K562 (cell line): ENCODE results near the gene HOXB4. TPM values are rescaled to one million over a fixed set of nuclear protein-coding genes. Genes with fewer than 3 reads are reported as not detected.

ENCODE experiments used
- ATAC-seq: fragments of 200-7000 bp; cut with Tn5 transposase; 3 replicates; pipeline ENCODE4 v1.9.1; 2020; ENCODE audit warnings: moderate library complexity
- BruUV-seq: library from RNA; stranded (reverse); fragments of 400-500 nt; replicated peaks from 2 replicates; lab custom pipeline; 2021; lab: Mats Ljungman, UMichigan
- CTCF ChIA-PET: fragments of 300-600 bp; formaldehyde crosslinking; extraction: SDS; loops from one replicate; lab custom pipeline; 2021; ENCODE audit warnings: low intra/inter-chr PET ratio; lab: Yijun Ruan, JAX
- POLR2A ChIA-PET: fragments of 300-600, 350-650 bp; sonication (Branson Sonifier 250); formaldehyde crosslinking; extraction: SDS; loops from one replicate; lab custom pipeline; 2021; ENCODE audit warnings: antibody characterized with exemption, inconsistent platforms; lab: Yijun Ruan, JAX
- DNase-seq, 4 experiments: peaks; one replicate each; pipeline versions ENCODE4 v3.0.0 to v3.0.0-alpha.2; 2011 to 2018; ENCODE audit warnings: low spot score in 3 of 4, mixed read lengths in 3 of 4; ENCODE audit errors: extremely low read depth in 1 of 4
- FAIRE-seq: peaks from 2 replicates; lab custom pipeline; 2011; peaks lifted over from hg19 to GRCh38; lab: Jason Lieb, UNC
- H2AFZ ChIP-seq: 2 replicates; pipeline ENCODE4 v1.6.0; 2011; ENCODE audit warnings: low read depth, low read length, control low read depth, inconsistent platforms
- H3K27ac ChIP-seq: fragments of 200-600 bp; 3 replicates; pipeline ENCODE4 v1.8.0; 2011; ENCODE audit warnings: low read depth, mild to moderate bottlenecking, control low read depth, inconsistent platforms, low read length, moderate library complexity, mixed read lengths; ENCODE audit errors: extremely low read depth
- H3K27me3 ChIP-seq, 2 experiments: fragments of 300-600 bp in 1 of 2; 2 replicates in 1 of 2; 3 replicates in 1 of 2; pipeline versions ENCODE4 v1.6.0 to v1.8.0; 2011; ENCODE audit warnings: inconsistent platforms in 2 of 2, low read length in 2 of 2, mild to moderate bottlenecking in 1 of 2, mixed read lengths in 1 of 2, moderate library complexity in 1 of 2; ENCODE audit not compliant: control insufficient read depth in 2 of 2, insufficient read depth in 2 of 2
- H3K36me3 ChIP-seq: fragments of 300-600 bp; 3 replicates; pipeline ENCODE4 v1.8.0; 2011; ENCODE audit warnings: mild to moderate bottlenecking, low read length, inconsistent platforms; ENCODE audit not compliant: control insufficient read depth, insufficient read depth
- H3K4me1 ChIP-seq, 2 experiments: fragments of 200-600 bp in 1 of 2; replicated peaks in 1 of 2; 2 replicates in 1 of 2; 3 replicates in 1 of 2; pipeline versions ENCODE4 v1.5.1 to v1.8.0; 2011; ENCODE audit warnings: inconsistent platforms in 2 of 2, low read length in 2 of 2, mild to moderate bottlenecking in 1 of 2, mixed read lengths in 1 of 2, moderate library complexity in 1 of 2; ENCODE audit not compliant: control insufficient read depth in 2 of 2, insufficient read depth in 2 of 2
- H3K4me2 ChIP-seq: 2 replicates; pipeline ENCODE4 v1.6.1; 2011; ENCODE audit warnings: low read length, control low read depth, inconsistent platforms, mixed read lengths; ENCODE audit not compliant: insufficient read depth
- H3K4me3 ChIP-seq: fragments of 200-600 bp; sonication (generic), shearing (Covaris generic); 2 replicates; pipeline ENCODE4 v1.5.1; 2016; ENCODE audit warnings: control low read depth, inconsistent platforms
- H3K79me2 ChIP-seq: fragments of 200-600 bp; 3 replicates; pipeline ENCODE4 v1.8.0; 2011; ENCODE audit warnings: low read length, inconsistent platforms; ENCODE audit not compliant: control insufficient read depth, insufficient read depth
- H3K9ac ChIP-seq, 2 experiments: 2 replicates each; pipeline versions ENCODE4 v1.6.0 to v1.6.1; 2011; ENCODE audit warnings: low read depth in 2 of 2, low read length in 2 of 2, control low read depth in 1 of 2, inconsistent platforms in 1 of 2, mild to moderate bottlenecking in 1 of 2, mixed read lengths in 1 of 2; ENCODE audit not compliant: insufficient read depth in 1 of 2
- H3K9me1 ChIP-seq: one replicate; pipeline ENCODE4 v1.6.0; 2011; ENCODE audit warnings: inconsistent platforms, mild to moderate bottlenecking, low read length, moderate library complexity; ENCODE audit not compliant: control insufficient read depth, insufficient read depth
- H3K9me3 ChIP-seq: replicated peaks from 2 replicates; pipeline ENCODE4 v1.5.1; 2011; ENCODE audit warnings: low read depth, low read length, inconsistent platforms; ENCODE audit not compliant: control insufficient read depth, insufficient read depth
- H4K20me1 ChIP-seq: replicated peaks from 2 replicates; pipeline ENCODE4 v1.6.1; 2011; ENCODE audit warnings: low read length, inconsistent platforms, mixed read lengths; ENCODE audit not compliant: control insufficient read depth, insufficient read depth
- BRD4 ChIP-seq: fragments of 200-600 bp; sonication (generic); IDR thresholded peaks from 2 replicates; pipeline ENCODE4 v1.6.1; 2017; ENCODE audit warnings: inconsistent platforms
- ELF1 ChIP-seq: fragments of 200-800 bp; sonication (Bioruptor generic); IDR thresholded peaks from 2 replicates; pipeline ENCODE4 v1.6.1; 2016; ENCODE audit warnings: missing genetic modification characterization, missing compliant biosample characterization
- FOSL1 ChIP-seq: fragments of 200-800 bp; sonication (Bioruptor generic); conservative IDR thresholded peaks from 2 replicates; pipeline ENCODE4 v1.6.1; 2016; ENCODE audit warnings: missing genetic modification characterization, missing compliant biosample characterization
- FOXP4 ChIP-seq: sonication (generic); formaldehyde crosslinking; IDR thresholded peaks from 2 replicates; pipeline ENCODE4 v1.8.0; 2022; ENCODE audit warnings: mild to moderate bottlenecking, missing genetic modification reagents, borderline replicate concordance
- HMG20B ChIP-seq: fragments of 250-450 bp; sonication (Bioruptor Pico); IDR thresholded peaks from 2 replicates; pipeline ENCODE4 v1.5.0; 2021; ENCODE audit warnings: mild to moderate bottlenecking
- MEIS2 ChIP-seq: fragments of 450-650 bp; IDR thresholded peaks from 2 replicates; pipeline ENCODE4 v1.6.1; 2014; ENCODE audit warnings: mild to moderate bottlenecking; ENCODE audit not compliant: partially characterized antibody
- PCBP1 ChIP-seq: fragments of 200-400 bp; formaldehyde crosslinking; IDR thresholded peaks from 2 replicates; pipeline ENCODE4 v1.6.1; 2018; ENCODE audit warnings: mild to moderate bottlenecking, low read depth, low read length; ENCODE audit not compliant: poor library complexity, severe bottlenecking
- RBM34 ChIP-seq: fragments of 200-400 bp; formaldehyde crosslinking; IDR thresholded peaks from 2 replicates; pipeline ENCODE4 v1.6.1; 2018; ENCODE audit warnings: low read length, borderline replicate concordance; ENCODE audit not compliant: insufficient read depth
- SNIP1 ChIP-seq: fragments of 450-650 bp; IDR thresholded peaks from 2 replicates; pipeline ENCODE4 v1.7.1; 2017; ENCODE audit warnings: low read depth, mild to moderate bottlenecking
- ZKSCAN3 ChIP-seq: fragments of 250-450 bp; sonication (Bioruptor Pico); IDR thresholded peaks from 2 replicates; pipeline ENCODE4 v1.4.0; 2020
- ZNF143 ChIP-seq: sonication (generic); formaldehyde crosslinking; IDR thresholded peaks from 2 replicates; pipeline ENCODE4 v1.9.0; 2022; ENCODE audit warnings: mild to moderate bottlenecking, missing genetic modification reagents
- ZNF740 ChIP-seq, 3 experiments: fragments of 200-800 bp in 1 of 3; sonication (Bioruptor generic) in 1 of 3; sonication (generic) in 1 of 3; formaldehyde crosslinking in 1 of 3; IDR thresholded peaks; 2 replicates each; pipeline versions ENCODE4 v1.6.1 to v1.8.0; 2016 to 2022; ENCODE audit warnings: mild to moderate bottlenecking in 2 of 3, missing compliant biosample characterization in 2 of 3, missing genetic modification characterization in 2 of 3, missing genetic modification reagents in 1 of 3
- ZNF766 ChIP-seq: fragments of 200-800 bp; sonication (Bioruptor generic); conservative IDR thresholded peaks from 2 replicates; pipeline ENCODE4 v1.6.1; 2016; ENCODE audit warnings: missing genetic modification characterization, missing compliant biosample characterization
- ZNF778 ChIP-seq: fragments of 450-650 bp; formaldehyde crosslinking; IDR thresholded peaks from 2 replicates; pipeline ENCODE4 v1.4.0; 2020; ENCODE audit warnings: mild to moderate bottlenecking, moderate library complexity
- WGBS: fragments of 100-300 bp; shearing (Covaris generic); methylation state at CpG from one replicate; pipeline ENCODE4 v1.1.6; 2016; ENCODE audit warnings: low coverage, mixed read lengths; ENCODE audit not compliant: insufficient coverage; ENCODE audit errors: missing lambda C conversion rate; 5-methylcytosine and 5-hydroxymethylcytosine counted together
- in situ Hi-C: fragments of 300-500 bp; cut with MboI; formaldehyde crosslinking; loops from 4 replicates; pipeline ENCODE4 v1.15.0; 2018; ENCODE audit warnings: inconsistent platforms, mixed read lengths
- intact Hi-C: fragments of 100-400 bp; cut with micrococcal nuclease; formaldehyde crosslinking; loops from 2 replicates; pipeline ENCODE4 v1.14.2; 2022
- polyA plus RNA-seq, 8 experiments: library from polyadenylated mRNA; depleted of rRNA in 4 of 8; stranded (reverse) in 5 of 8; unstranded in 3 of 8; fragments of >200 nt; fragmentation: Nextera tagmentation in 2 of 8; fragmentation: Illumina TruSeq in 1 of 8; extraction: Ambion mirVana in 2 of 8; extraction: Trizol in 1 of 8; gene quantifications; 2 replicates each; pipeline versions ENCODE4 v1.2.1 to v1.2.3, GENCODE V29; 2011 to 2014; ENCODE audit warnings: inconsistent platforms in 1 of 8, missing spikeins in 1 of 8
- total RNA-seq, 7 experiments: library from RNA; depleted of rRNA in 6 of 7; stranded (reverse); fragments of >200 nt in 6 of 7; fragmentation: Illumina TruSeq in 2 of 7; extraction: Trizol in 2 of 7; gene quantifications; 2 replicates each; pipeline versions ENCODE4 v1.2.1 to v1.2.3, GENCODE V29; 2011 to 2021; ENCODE audit warnings: low replicate concordance in 1 of 7

HOXB4 gene
- total and polyA plus RNA-seq, 9 of the 15 experiments (the other 6 are each of a cell fraction or from before 2014, with no cell fraction given): 1.6 to 34.9 (median 14.9) TPM

- Histone ChIP-seq H3K27me3 (no peaks in the 10 kb centered on the region), H3K9me1 (no peaks in the 10 kb centered on the region), H3K9me3 (no peaks in the 10 kb centered on the region), H3K9ac (peak overlapping the region; percentile 93 to 97), H3K4me3 (peak overlapping the region; percentile 90), H2AFZ (peak overlapping the region; percentile 37), H3K79me2 (peaks cover 69% of the 10 kb centered on the region), H3K4me2 (peak overlapping the region; percentile 81), H3K4me1 (peaks cover 25 to 29% of the 10 kb centered on the region in 2 experiments), H3K27ac (peak overlapping the region; percentile 95), H3K36me3 (peaks cover 20% of the 10 kb centered on the region; the same call in 1 of the 3 replicates), H4K20me1 (no peaks in the 10 kb centered on the region)
- ATAC-seq: peak; percentile 50
- intact Hi-C loops: loop anchor here (5.0 kb wide), 1 partner anchor 49 kb away; no protein-coding TSS in a partner anchor
- in situ Hi-C loops: no loop called here
- FAIRE-seq: no peak
- POLR2A ChIA-PET: interaction anchor here (0.7 to 2.0 kb wide), 10 partner anchors 9 to 1603 kb away, joined by 3 to 13 read pairs (median 4); no protein-coding TSS in a partner anchor
- DNase-seq: peak; percentile 53 to 80 (median 64)
- no TSS peak for BruUV-seq
- CTCF ChIA-PET: interaction anchor here (0.7 kb wide), 1 partner anchor 63 kb away, joined by 3 read pairs; no protein-coding TSS in a partner anchor
- WGBS: under 1% methylated on average over 34 of the region's 36 CpGs
- no peak for TF ChIP-seq ZNF778 (CRISPR knock-in tag)
- TF ChIP-seq ZNF740 (CRISPR knock-in tag; IDR thresholded peaks at IDR 0.05): peak; percentile 83; the same call in 1 of the 2 replicates
- peak in 1 of 2 experiments; percentile 89; a peak in 2 of 4 replicates for TF ChIP-seq ZNF740 (tag; IDR thresholded peaks at IDR 0.05)
- no peak for TF ChIP-seq ZKSCAN3 (CRISPR knock-in tag)
- TF ChIP-seq ZNF143: peak; percentile 38; the same call in 1 of the 2 replicates
- TF ChIP-seq HMG20B: no peak
- TF ChIP-seq SNIP1: no peak
- TF ChIP-seq FOXP4 (CRISPR knock-in tag): no peak
- peak; percentile 32 for TF ChIP-seq PCBP1
- peak; percentile 24; the same call in 1 of the 2 replicates for TF ChIP-seq FOSL1 (tag)
- TF ChIP-seq ZNF766: peak; percentile 77; the same call in 1 of the 2 replicates
- TF ChIP-seq ELF1 (tag): 0 out of 2 replicates have a peak, but pooled peaks have one; percentile 32
- TF ChIP-seq MEIS2: no peak
- TF ChIP-seq BRD4: peak; percentile 74; the same call in 1 of the 2 replicates
- no peak for TF ChIP-seq RBM34
These were observed 36.5 kb downstream of the HOXB4 start for GRCh38 chr17:48541577-48542113.
